DOHH2 (cell line): ENCODE results near the gene STARD13.

Experiments used
- H3F3A ChIP-seq: fragments of 200-600 bp; sonication (generic), shearing (Covaris generic); 2 replicates; pipeline ENCODE4 v1.6.0; 2016; ENCODE audit warnings: antibody characterized with exemption, mild to moderate bottlenecking; ENCODE audit not compliant: control insufficient read depth, insufficient read depth
- H3K27ac ChIP-seq: fragments of 200-600 bp; sonication (generic); 2 replicates; pipeline ENCODE4 v1.5.1; 2014; ENCODE audit warnings: low read depth, mild to moderate bottlenecking, low read length, moderate library complexity
- H3K27me3 ChIP-seq: fragments of 200-600 bp; sonication (generic); 2 replicates; pipeline ENCODE4 v1.6.1; 2014; ENCODE audit warnings: mild to moderate bottlenecking, low read length, mixed read lengths; ENCODE audit not compliant: control insufficient read depth
- H3K36me3 ChIP-seq: fragments of 200-600 bp; sonication (generic); 2 replicates; pipeline ENCODE4 v1.6.1; 2014; ENCODE audit warnings: mild to moderate bottlenecking, low read length, moderate library complexity, mixed read lengths; ENCODE audit not compliant: control insufficient read depth
- H3K4me1 ChIP-seq: fragments of 200-600 bp; sonication (generic); 2 replicates; pipeline ENCODE4 v1.6.1; 2014; ENCODE audit warnings: mild to moderate bottlenecking, low read length, mixed read lengths; ENCODE audit not compliant: control insufficient read depth
- H3K4me2 ChIP-seq: fragments of 200-600 bp; sonication (generic); 2 replicates; pipeline ENCODE4 v1.6.0; 2014; ENCODE audit warnings: mild to moderate bottlenecking, low read length, moderate library complexity
- H3K4me3 ChIP-seq: fragments of 200-600 bp; sonication (generic); 2 replicates; pipeline ENCODE4 v1.5.1; 2014; ENCODE audit warnings: mild to moderate bottlenecking, low read length, mixed read lengths
- H3K79me2 ChIP-seq: fragments of 200-600 bp; sonication (generic); 2 replicates; pipeline ENCODE4 v1.6.1; 2014; ENCODE audit warnings: mild to moderate bottlenecking, low read length, mixed read lengths; ENCODE audit not compliant: control insufficient read depth
- H3K9me2 ChIP-seq: fragments of 200-600 bp; sonication (generic); replicated peaks from 2 replicates; pipeline ENCODE4 v1.6.1; 2014; ENCODE audit warnings: mild to moderate bottlenecking, low read length, mixed read lengths; ENCODE audit not compliant: control insufficient read depth
- H3K9me3 ChIP-seq: fragments of 200-600 bp; sonication (generic); 2 replicates; pipeline ENCODE4 v1.6.1; 2014; ENCODE audit warnings: antibody characterized with exemption, low read length, mixed read lengths; ENCODE audit not compliant: control insufficient read depth, insufficient read depth
- H4K20me1 ChIP-seq: fragments of 200-600 bp; sonication (generic); 2 replicates; pipeline ENCODE4 v1.6.0; 2014; ENCODE audit warnings: low read depth, mild to moderate bottlenecking, antibody characterized with exemption, low read length, moderate library complexity; ENCODE audit not compliant: control insufficient read depth, insufficient read depth
- CTCF ChIP-seq: fragments of 200-600 bp; sonication (generic); IDR thresholded peaks from one replicate; pipeline ENCODE4 v1.5.1; 2014; ENCODE audit warnings: antibody characterized with exemption, mild to moderate bottlenecking, low read depth, low read length; ENCODE audit not compliant: poor library complexity, severe bottlenecking
- EZH2phosphoT487 ChIP-seq: fragments of 200-600 bp; sonication (generic); IDR thresholded peaks from 2 replicates; pipeline ENCODE4 v1.6.1; 2017; ENCODE audit warnings: borderline replicate concordance, mild to moderate bottlenecking, antibody characterized with exemption, low read length, moderate library complexity, mixed read lengths

The STARD13 gene

GRCh38 chr13:33186861-33187291, 98.7 kb downstream of the STARD13 start:
- H3K79me2 ChIP-seq = no peaks in the 10 kb centered on the region
- no peaks in the 10 kb centered on the region for H3K9me3 ChIP-seq
- no peak overlapping the region for H3K4me2 ChIP-seq
- no peaks in the 10 kb centered on the region for H4K20me1 ChIP-seq
- H3K36me3 ChIP-seq = no peaks in the 10 kb centered on the region
- no peaks in the 10 kb centered on the region for H3K27me3 ChIP-seq
- H3K4me3 ChIP-seq = no peak overlapping the region
- no peak overlapping the region for H3K27ac ChIP-seq
- peaks cover 4% of the 10 kb centered on the region; the same call in 1 of the 2 replicates for H3K4me1 ChIP-seq
- no peaks in the 10 kb centered on the region for H3K9me2 ChIP-seq
- no peaks in the 10 kb centered on the region for H3F3A ChIP-seq
- no peak for TF ChIP-seq EZH2phosphoT487
- TF ChIP-seq CTCF = no peak

GRCh38 chr13:33185853-33186252, 99.7 kb downstream of the STARD13 start:
- H3K79me2 ChIP-seq = no peaks in the 10 kb centered on the region
- H3K27me3 ChIP-seq = no peaks in the 10 kb centered on the region
- peaks cover 4% of the 10 kb centered on the region; the same call in 1 of the 2 replicates for H3K4me1 ChIP-seq
- no peak overlapping the region for H3K4me2 ChIP-seq
- no peak overlapping the region for H3K4me3 ChIP-seq
- H3K9me3 ChIP-seq = no peaks in the 10 kb centered on the region
- no peaks in the 10 kb centered on the region for H3F3A ChIP-seq
- H4K20me1 ChIP-seq = no peaks in the 10 kb centered on the region
- H3K36me3 ChIP-seq = no peaks in the 10 kb centered on the region
- TF ChIP-seq EZH2phosphoT487 = no peak
- no peaks in the 10 kb centered on the region for H3K9me2 ChIP-seq
- no peak overlapping the region for H3K27ac ChIP-seq

- H4K20me1 ChIP-seq = no peaks in the 10 kb centered on the region
- peaks cover 4% of the 10 kb centered on the region; the same call in 1 of the 2 replicates for H3K4me1 ChIP-seq
- no peaks in the 10 kb centered on the region for H3K27me3 ChIP-seq
- H3K9me2 ChIP-seq = no peaks in the 10 kb centered on the region
- no peak overlapping the region for H3K4me3 ChIP-seq
- no peaks in the 10 kb centered on the region for H3K9me3 ChIP-seq
- H3F3A ChIP-seq = no peaks in the 10 kb centered on the region
- H3K27ac ChIP-seq = no peak overlapping the region
- TF ChIP-seq CTCF (no peak), EZH2phosphoT487 (no peak)
- H3K4me2 ChIP-seq = no peak overlapping the region
- H3K79me2 ChIP-seq = no peaks in the 10 kb centered on the region
- H3K36me3 ChIP-seq = no peaks in the 10 kb centered on the region
Observed at GRCh38 chr13:33184530-33184929, 101.0 kb downstream of the STARD13 start.

GRCh38 chr13:33184112-33184490, 101.5 kb downstream of the STARD13 start:
- Histone ChIP-seq H4K20me1 (no peaks in the 10 kb centered on the region), H3K27ac (no peak overlapping the region), H3K4me2 (no peak overlapping the region), H3K27me3 (no peaks in the 10 kb centered on the region), H3K36me3 (no peaks in the 10 kb centered on the region), H3K79me2 (no peaks in the 10 kb centered on the region), H3K9me3 (no peaks in the 10 kb centered on the region), H3F3A (no peaks in the 10 kb centered on the region), H3K4me1 (peaks cover 4% of the 10 kb centered on the region; the same call in 1 of the 2 replicates), H3K9me2 (no peaks in the 10 kb centered on the region), H3K4me3 (no peak overlapping the region)
- TF ChIP-seq EZH2phosphoT487 (no peak), CTCF (no peak)
